ENCODE results near the gene CTNNBL1. TPM values are rescaled to one million over a fixed set of nuclear protein-coding genes. Genes with fewer than 3 reads are reported as not detected.

Gene CTNNBL1
- total and polyA plus RNA-seq, 2 of the 4 experiments (the other 2 are of a cell fraction), result 29.9 to 34.1 TPM

GRCh38 chr20:37728635-37728983, 34.8 kb downstream of the CTNNBL1 start:
- H3K9me1 ChIP-seq (ENCODE audit: insufficient read depth, low read length), result peaks cover 4% of the 10 kb centered on the region
- H3K9me3 ChIP-seq (ENCODE audit: control insufficient read depth, insufficient read depth, low read length), result no peaks in the 10 kb centered on the region
- ATAC-seq (ENCODE audit: low read depth), result no peak
- in situ Hi-C loops (cut with MboI; ENCODE audit: low sequenced_read_pairs) (no loop called here), dilution Hi-C loops (cut with HindIII; ENCODE audit: low sequenced_read_pairs, unreplicated experiment) (no loop called here), intact Hi-C loops (cut with micrococcal nuclease) (no loop called here)
- H2BK5ac ChIP-seq (ENCODE audit: low read depth, low read length, poor library complexity, severe bottlenecking), result no peak overlapping the region
- no peak overlapping the region for H4K5ac ChIP-seq (ENCODE audit: low read depth, low read length)
- H4K8ac ChIP-seq (ENCODE audit: low read depth in 2 of 2, low read length in 2 of 2), result no peak overlapping the region
- peaks cover 3% of the 10 kb centered on the region; the same call in 1 of the 2 replicates for H3K4me1 ChIP-seq (ENCODE audit: control insufficient read depth, insufficient read depth, low read length)
- H3K56ac ChIP-seq (ENCODE audit: extremely low read depth, insufficient read depth, low read length), result no peak overlapping the region
- CTCF ChIA-PET, result interaction anchor here (0.6 kb wide), 1 partner anchor 422 kb away, joined by 3 read pairs; no protein-coding TSS in a partner anchor
- no peaks in the 10 kb centered on the region for H3K27me3 ChIP-seq (ENCODE audit: control insufficient read depth, insufficient read depth, low read length)
- no peak overlapping the region for H2AK5ac ChIP-seq (ENCODE audit: low read depth, low read length)
- no peak overlapping the region for H3K27ac ChIP-seq (ENCODE audit: insufficient read depth, low read length)
- no peak overlapping the region for H2BK120ac ChIP-seq (ENCODE audit: low read depth, low read length)
- POLR2A ChIA-PET (ENCODE audit: unreplicated experiment), result no interaction called here
- H3K36me3 ChIP-seq (ENCODE audit: control insufficient read depth, insufficient read depth, low read length), result peaks cover 1% of the 10 kb centered on the region; the same call in 1 of the 2 replicates
- no peak overlapping the region for H3K9ac ChIP-seq (ENCODE audit: low read depth, low read length)
- H3K23ac ChIP-seq (ENCODE audit: low read depth, low read length), result no peak overlapping the region
- no peak overlapping the region for H4K91ac ChIP-seq (ENCODE audit: insufficient read depth, low read depth, low read length)
- no peak overlapping the region for H3K18ac ChIP-seq (ENCODE audit: low read depth, low read length)
- DNase-seq, result no peak
- no peak overlapping the region for H2BK15ac ChIP-seq (ENCODE audit: low read depth, low read length)
- H3K14ac ChIP-seq (replicated peaks; ENCODE audit: low read depth, low read length), result no peak overlapping the region
- H3K79me1 ChIP-seq (ENCODE audit: low read depth in 1 of 2, low read length in 2 of 2), result peaks cover 20 to 38% of the 10 kb centered on the region in 2 experiments
- no peak overlapping the region for H2AFZ ChIP-seq (replicated peaks; ENCODE audit: low read length, poor library complexity)
- WGBS, 2 experiments (ENCODE audit: extremely low coverage in 2 of 2, insufficient read length in 1 of 2), result 92 to 100% methylated on average over 1 of the region's 2 CpGs
- no TSS peak for BruUV-seq (replicated peaks)
- H2AK9ac ChIP-seq (replicated peaks; ENCODE audit: low read depth, low read length, poor library complexity), result no peak overlapping the region
- no peak overlapping the region for H3K4ac ChIP-seq (ENCODE audit: low read depth, low read length)
- no peak for TF ChIP-seq POLR2A (IDR thresholded peaks at IDR 0.05; ENCODE audit: low read depth, low read length)
- no peak for TF ChIP-seq RFX5 (IDR thresholded peaks at IDR 0.05; ENCODE audit: low read depth, low read length)
- no peak for TF ChIP-seq RCOR1 (IDR thresholded peaks at IDR 0.05; ENCODE audit: insufficient replicate concordance, low read length)
- TF ChIP-seq NFE2L2 (IDR thresholded peaks at IDR 0.05; ENCODE audit: low read depth, low read length), result no peak
- no peak for TF ChIP-seq USF2 (IDR thresholded peaks at IDR 0.05; ENCODE audit: low read depth, low read length)
- no peak for TF ChIP-seq MXI1 (IDR thresholded peaks at IDR 0.05; ENCODE audit: borderline replicate concordance, low read depth, low read length)
- no peak for TF ChIP-seq CTCF (conservative IDR thresholded peaks at IDR 0.05; ENCODE audit: low read depth, low read length)
- TF ChIP-seq MAZ (IDR thresholded peaks at IDR 0.05; ENCODE audit: borderline replicate concordance, low read depth, low read length), result no peak
- TF ChIP-seq MAFK (IDR thresholded peaks at IDR 0.05; ENCODE audit: low read depth, low read length), result no peak
- no peak for TF ChIP-seq CHD1 (IDR thresholded peaks at IDR 0.05; ENCODE audit: low read depth, low read length)
- TF ChIP-seq CEBPB (IDR thresholded peaks at IDR 0.05; ENCODE audit: low read depth, low read length), result no peak
- TF ChIP-seq BHLHE40 (IDR thresholded peaks at IDR 0.05; ENCODE audit: low read depth, low read length), result no peak
- no peak for TF ChIP-seq RAD21 (IDR thresholded peaks at IDR 0.05; ENCODE audit: low read length)
- no peak for TF ChIP-seq SMC3 (IDR thresholded peaks at IDR 0.05; ENCODE audit: low read depth, low read length)
- TF ChIP-seq FOS (IDR thresholded peaks at IDR 0.05; ENCODE audit: low read depth, low read length), result no peak
- no peak for TF ChIP-seq ELK1 (IDR thresholded peaks at IDR 0.05; ENCODE audit: borderline replicate concordance, low read depth, low read length)
- no peak overlapping the region for H3K4me2 ChIP-seq (ENCODE audit: low read depth, low read length)
- no peak overlapping the region for H2BK20ac ChIP-seq (ENCODE audit: low read depth, low read length)
- H4K20me1 ChIP-seq (ENCODE audit: insufficient read depth, low read length), result peaks cover 11% of the 10 kb centered on the region; the same call in 1 of the 2 replicates
- H3K4me3 ChIP-seq (ENCODE audit: insufficient read depth, low read depth, low read length), result no peak overlapping the region
